ENCODE results near the gene FILIP1L. TPM values are rescaled to one million over a fixed set of nuclear protein-coding genes. Genes with fewer than 3 reads are reported as not detected.

Gene FILIP1L
- total RNA-seq, 1 experiment from 2014 or later: 0.07 TPM

- H3K56ac ChIP-seq (ENCODE audit: insufficient read length, low read depth, low read length): no peak overlapping the region
- H3K79me2 ChIP-seq (ENCODE audit: insufficient read depth, low read length): no peaks in the 10 kb centered on the region
- no peaks in the 10 kb centered on the region for H3K23me2 ChIP-seq (ENCODE audit: insufficient read length, low read depth, low read length, poor library complexity, severe bottlenecking)
- H3K4me2 ChIP-seq (ENCODE audit: insufficient read depth, insufficient read length, low read length): no peak overlapping the region
- no peak overlapping the region for H3T11ph ChIP-seq (ENCODE audit: low read length)
- DNase-seq: no peak
- H3K27ac ChIP-seq (ENCODE audit: insufficient read length, low read depth, low read length): no peak overlapping the region
- no peaks in the 10 kb centered on the region for H3K4me1 Mint-ChIP-seq
- H3K27me3 Mint-ChIP-seq (ENCODE audit: low read depth): no peaks in the 10 kb centered on the region
- H2AFZ ChIP-seq (ENCODE audit: low read length): no peak overlapping the region
- H3K36me3 Mint-ChIP-seq (ENCODE audit: insufficient read depth in 1 of 3, low read depth in 3 of 3): 0 out of 7 replicates have a peak, but pooled peaks cover 0 to 8% (median 0%) of the 10 kb centered on the region in 3 experiments
- H3K9ac ChIP-seq (ENCODE audit: extremely low read depth, insufficient read length, low read length): no peak overlapping the region
- no peaks in the 10 kb centered on the region for H3K79me1 ChIP-seq (ENCODE audit: insufficient read depth, low read depth, low read length, poor library complexity, severe bottlenecking)
- H3K18ac ChIP-seq (ENCODE audit: insufficient read length, low read depth, low read length): no peak overlapping the region
- H4K20me1 ChIP-seq (ENCODE audit: control insufficient read depth, insufficient read depth, insufficient read length): no peaks in the 10 kb centered on the region
- TF ChIP-seq, protein P1, sequence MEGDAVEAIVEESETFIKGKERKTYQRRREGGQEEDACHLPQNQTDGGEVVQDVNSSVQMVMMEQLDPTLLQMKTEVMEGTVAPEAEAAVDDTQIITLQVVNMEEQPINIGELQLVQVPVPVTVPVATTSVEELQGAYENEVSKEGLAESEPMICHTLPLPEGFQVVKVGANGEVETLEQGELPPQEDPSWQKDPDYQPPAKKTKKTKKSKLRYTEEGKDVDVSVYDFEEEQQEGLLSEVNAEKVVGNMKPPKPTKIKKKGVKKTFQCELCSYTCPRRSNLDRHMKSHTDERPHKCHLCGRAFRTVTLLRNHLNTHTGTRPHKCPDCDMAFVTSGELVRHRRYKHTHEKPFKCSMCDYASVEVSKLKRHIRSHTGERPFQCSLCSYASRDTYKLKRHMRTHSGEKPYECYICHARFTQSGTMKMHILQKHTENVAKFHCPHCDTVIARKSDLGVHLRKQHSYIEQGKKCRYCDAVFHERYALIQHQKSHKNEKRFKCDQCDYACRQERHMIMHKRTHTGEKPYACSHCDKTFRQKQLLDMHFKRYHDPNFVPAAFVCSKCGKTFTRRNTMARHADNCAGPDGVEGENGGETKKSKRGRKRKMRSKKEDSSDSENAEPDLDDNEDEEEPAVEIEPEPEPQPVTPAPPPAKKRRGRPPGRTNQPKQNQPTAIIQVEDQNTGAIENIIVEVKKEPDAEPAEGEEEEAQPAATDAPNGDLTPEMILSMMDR (conservative IDR thresholded peaks at IDR 0.05): no peak
- no peak overlapping the region for H2BK120ac ChIP-seq (ENCODE audit: low read depth, low read length, poor library complexity, severe bottlenecking)
- H2BK12ac ChIP-seq (ENCODE audit: insufficient read length, low read depth, low read length): no peak overlapping the region
- no peak overlapping the region for H4K5ac ChIP-seq (ENCODE audit: insufficient read length, low read depth, low read length)
- H2BK20ac ChIP-seq (ENCODE audit: low read depth, low read length, poor library complexity, severe bottlenecking): no peak overlapping the region
- H3K9me3 ChIP-seq (ENCODE audit: control insufficient read depth, low read depth, low read length): no peaks in the 10 kb centered on the region
- H4K8ac ChIP-seq (replicated peaks; ENCODE audit: insufficient read length, low read depth, low read length): no peak overlapping the region
- H3K14ac ChIP-seq (ENCODE audit: insufficient read depth, low read length): no peak overlapping the region
- no peak overlapping the region for H2AK5ac ChIP-seq (ENCODE audit: insufficient read length, low read length)
- no peak overlapping the region for H2BK15ac ChIP-seq (ENCODE audit: low read depth, low read length)
- no peak overlapping the region for H2BK5ac ChIP-seq (ENCODE audit: insufficient read length, low read length)
- WGBS (ENCODE audit: extremely low coverage, insufficient read length, low lambda C conversion rate): no CpG with 5 or more reads among the region's 2 CpGs
- no peak overlapping the region for H3K4ac ChIP-seq (ENCODE audit: low read depth, low read length)
- H3K23ac ChIP-seq (ENCODE audit: insufficient read length, low read depth, low read length): no peak overlapping the region
- H4K91ac ChIP-seq (ENCODE audit: insufficient read length, low read depth, low read length): no peak overlapping the region
- H3K27me3 ChIP-seq (ENCODE audit: insufficient read depth, low read length): no peaks in the 10 kb centered on the region
- H3K27ac Mint-ChIP-seq: no peak overlapping the region
- no peaks in the 10 kb centered on the region for H3K9me3 Mint-ChIP-seq
- no peaks in the 10 kb centered on the region for H3K4me1 ChIP-seq (ENCODE audit: insufficient read depth, low read length)
- no peak overlapping the region for H3K4me3 Mint-ChIP-seq
Measured at GRCh38 chr3:100163787-100164186, 49.5 kb upstream of the FILIP1L start.
